Fibroblast of villous mesenchyme (primary cell): ENCODE results near the gene SPG7. TPM values are rescaled to one million over a fixed set of nuclear protein-coding genes. Genes with fewer than 3 reads are reported as not detected.

Source experiments
- DNase-seq: peaks from one replicate; pipeline ENCODE4 v3.0.0-alpha.2; 2010; ENCODE audit warnings: low read depth
- H3K4me3 ChIP-seq: 2 replicates; pipeline ENCODE4 v1.5.1; 2011; ENCODE audit warnings: low read depth, mild to moderate bottlenecking, low read length
- CTCF ChIP-seq: IDR thresholded peaks from 2 replicates; pipeline ENCODE4 v1.5.1; 2012; ENCODE audit warnings: low read depth, mild to moderate bottlenecking, low read length; ENCODE audit not compliant: insufficient read depth
- total RNA-seq: library from RNA; depleted of rRNA; stranded (reverse); fragments of >200 nt; gene quantifications from 2 replicates; pipeline ENCODE4 v1.2.3, GENCODE V29; 2012

Gene SPG7
- total RNA-seq, 1 donor: 108 TPM

GRCh38 chr16:89599451-89599858 lies 91.3 kb downstream of the SPG7 start:
- no peak overlapping the region for H3K4me3 ChIP-seq
- TF ChIP-seq CTCF: peak; percentile 25
- DNase-seq: no peak

GRCh38 chr16:89599902-89600301 lies 91.7 kb downstream of the SPG7 start:
- no peak for DNase-seq
- no peak overlapping the region for H3K4me3 ChIP-seq
- TF ChIP-seq CTCF: no peak

GRCh38 chr16:89600427-89600826 lies 92.2 kb downstream of the SPG7 start:
- H3K4me3 ChIP-seq: no peak overlapping the region
- TF ChIP-seq CTCF: no peak
- no peak for DNase-seq

GRCh38 chr16:89600956-89601355 lies 92.8 kb downstream of the SPG7 start:
- DNase-seq: no peak
- TF ChIP-seq CTCF: no peak
- H3K4me3 ChIP-seq: no peak overlapping the region

- H3K4me3 ChIP-seq: no peak overlapping the region
- DNase-seq: no peak
- TF ChIP-seq CTCF: no peak
These were observed 93.7 kb downstream of the SPG7 start for GRCh38 chr16:89601906-89602272.

- H3K4me3 ChIP-seq: no peak overlapping the region
- TF ChIP-seq CTCF: no peak
- peak; percentile 83 for DNase-seq
These were observed 94.2 kb downstream of the SPG7 start for GRCh38 chr16:89602273-89602951.
